ENCODE measurements around the gene SPATA2L.

SPATA2L gene

DNA sequence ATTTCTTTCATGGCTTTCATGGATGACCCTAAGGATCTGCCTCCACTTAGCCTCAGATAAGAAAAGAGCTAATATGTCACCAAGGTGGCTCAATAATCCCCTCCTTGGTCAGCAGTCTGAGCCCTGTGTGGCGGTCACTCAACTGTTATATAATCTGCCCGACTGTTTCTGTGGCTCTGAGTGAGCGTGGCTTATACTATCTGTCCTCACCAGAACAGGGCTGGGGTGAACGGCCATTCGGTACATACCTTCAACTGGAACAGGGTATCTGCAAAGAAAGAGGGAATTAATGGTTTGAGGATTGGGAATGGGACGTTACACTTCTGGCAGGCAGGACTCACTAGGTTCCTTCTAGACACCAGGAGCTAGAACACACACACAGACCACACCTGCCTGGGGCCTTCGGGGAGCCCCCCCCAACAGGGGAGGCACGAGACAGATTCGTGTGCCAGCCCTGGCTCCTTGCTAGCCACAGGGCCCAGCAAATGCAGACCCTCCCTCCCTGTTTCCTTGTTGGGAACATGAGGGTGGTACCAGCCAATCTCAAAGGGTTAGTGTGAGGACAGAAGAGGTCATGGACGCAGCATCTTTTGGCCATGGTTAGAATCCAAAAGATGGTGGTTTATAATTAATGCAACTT, 47.7 kb downstream of the SPATA2L start:
- no peak for DNase-seq

DNA sequence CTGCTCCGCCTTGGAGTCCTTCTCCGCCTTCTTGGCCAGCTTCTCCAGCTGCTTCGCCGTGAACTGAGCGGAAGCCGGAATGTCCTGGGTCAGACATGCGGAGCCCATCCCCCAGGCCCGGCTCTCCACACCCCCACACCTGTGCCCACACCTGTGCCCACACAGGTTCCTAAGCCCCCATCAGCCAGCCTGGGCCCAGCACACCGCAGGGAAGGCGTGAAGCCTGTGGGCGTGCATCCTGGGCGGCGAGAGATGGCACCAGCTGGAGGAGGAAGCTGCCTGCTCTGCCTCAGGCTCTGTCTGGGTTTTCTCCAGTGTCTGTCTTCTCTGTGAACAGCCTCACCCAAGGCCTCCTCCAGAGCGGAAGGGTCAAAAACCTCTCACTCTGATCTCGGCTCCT, 49.9 kb downstream of the SPATA2L start:
- DNase-seq, result no peak

GRCh38 chr16:89646906-89647305, 54.6 kb downstream of the SPATA2L start:
- DNase-seq, result no peak

Data from NCI-H524 (cell line).